Memory B cell (primary cell): Measurements from ENCODE around the gene TRMT112.

ENCODE experiments used
- ATAC-seq: fragments of 150-1000 bp; cut with Tn5 transposase; 2 replicates; pipeline ENCODE4 v1.10.0; 2021; ENCODE audit warnings: low read depth, mild to moderate bottlenecking, moderate library complexity
- DNase-seq, 2 donors: peaks; one replicate each; pipeline ENCODE4 v3.0.0; 2022; ENCODE audit warnings: low spot score in 2 of 2
- H3K27ac Mint-ChIP-seq: one replicate; pipeline ENCODE4 v1.8.0; 2022; ENCODE audit warnings: mild to moderate bottlenecking, moderate library complexity, mixed read lengths
- H3K27me3 Mint-ChIP-seq: one replicate; pipeline ENCODE4 v1.8.0; 2022; ENCODE audit warnings: mixed read lengths
- H3K36me3 Mint-ChIP-seq: one replicate; pipeline ENCODE4 v1.8.0; 2022; ENCODE audit warnings: mild to moderate bottlenecking, mixed read lengths
- H3K4me1 Mint-ChIP-seq: one replicate; pipeline ENCODE4 v1.8.0; 2022; ENCODE audit warnings: mixed read lengths
- H3K4me3 Mint-ChIP-seq: one replicate; pipeline ENCODE4 v1.8.0; 2022; ENCODE audit warnings: mild to moderate bottlenecking, moderate library complexity, mixed read lengths
- H3K9me3 Mint-ChIP-seq: one replicate; pipeline ENCODE4 v1.8.0; 2022; ENCODE audit warnings: mixed read lengths

Gene TRMT112

DNA sequence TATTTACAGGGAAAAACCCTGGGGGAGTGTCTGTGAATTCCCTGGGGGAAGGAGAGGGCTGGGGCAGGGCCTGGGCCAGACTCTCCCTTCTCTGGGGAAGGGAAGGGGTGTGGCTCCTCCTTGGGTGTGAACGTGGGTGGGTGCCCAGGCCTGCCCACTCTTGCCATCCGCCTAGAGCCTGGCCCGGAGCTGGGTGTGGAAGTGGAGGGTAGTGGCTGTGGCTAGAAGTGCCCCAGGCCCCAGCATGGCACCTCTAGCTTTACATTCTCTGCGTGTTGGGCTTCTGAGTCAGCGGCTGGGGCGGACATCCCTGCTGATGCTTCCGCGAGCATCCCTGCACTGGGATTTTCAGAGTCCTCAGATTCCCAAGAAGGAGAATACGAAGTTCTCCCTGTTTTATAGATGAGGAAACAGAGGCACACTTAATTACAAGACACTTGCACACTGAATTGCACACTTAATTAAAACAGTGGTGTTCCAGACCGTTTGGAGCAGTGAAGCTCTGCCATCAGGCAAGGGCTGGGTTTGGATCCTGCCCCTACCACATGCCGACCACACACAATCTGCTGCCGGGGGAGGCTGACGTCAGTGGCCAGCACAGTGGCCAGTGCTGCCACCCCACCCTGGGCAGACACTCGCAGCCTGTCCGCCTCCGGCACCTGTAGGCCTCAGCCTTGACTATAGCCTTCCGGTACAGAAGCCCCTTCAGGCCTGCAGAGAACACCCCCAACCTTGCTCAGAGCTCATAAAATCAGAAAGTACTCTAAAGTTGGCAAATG lies 40.5 kb downstream of the TRMT112 start:
- no peak overlapping the region for H3K4me3 Mint-ChIP-seq
- no peaks in the 10 kb centered on the region for H3K27me3 Mint-ChIP-seq
- peaks cover 8% of the 10 kb centered on the region for H3K36me3 Mint-ChIP-seq
- H3K9me3 Mint-ChIP-seq, result no peaks in the 10 kb centered on the region
- no peak overlapping the region for H3K27ac Mint-ChIP-seq
- ATAC-seq (no peak), DNase-seq (no peak)
- H3K4me1 Mint-ChIP-seq, result no peaks in the 10 kb centered on the region

DNA sequence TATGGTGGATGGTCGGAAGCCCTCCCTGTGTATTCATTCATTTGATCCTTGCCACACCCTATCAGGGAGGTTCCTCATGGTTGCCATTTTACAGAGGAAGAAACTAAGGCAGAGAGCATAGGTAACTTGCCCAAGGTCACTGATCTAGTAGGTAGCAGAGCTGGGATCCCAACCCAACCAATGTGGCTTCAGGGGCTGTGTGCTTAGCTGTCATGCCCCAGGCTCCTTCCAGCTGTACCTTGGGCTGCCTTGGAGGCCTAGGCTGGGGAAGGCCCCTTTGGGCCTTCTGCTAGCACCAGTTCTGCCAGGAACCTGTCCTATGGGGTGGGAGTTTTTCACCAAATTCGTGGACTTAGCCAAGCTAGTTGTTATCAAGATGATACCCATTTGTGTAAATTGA lies 41.5 kb downstream of the TRMT112 start:
- DNase-seq, result no peak
- peaks cover under 1% of the 10 kb centered on the region for H3K4me1 Mint-ChIP-seq
- no peaks in the 10 kb centered on the region for H3K9me3 Mint-ChIP-seq
- no peaks in the 10 kb centered on the region for H3K27me3 Mint-ChIP-seq
- H3K4me3 Mint-ChIP-seq, result no peak overlapping the region
- no peak overlapping the region for H3K27ac Mint-ChIP-seq
- peaks cover 5% of the 10 kb centered on the region for H3K36me3 Mint-ChIP-seq
- ATAC-seq, result no peak

DNA sequence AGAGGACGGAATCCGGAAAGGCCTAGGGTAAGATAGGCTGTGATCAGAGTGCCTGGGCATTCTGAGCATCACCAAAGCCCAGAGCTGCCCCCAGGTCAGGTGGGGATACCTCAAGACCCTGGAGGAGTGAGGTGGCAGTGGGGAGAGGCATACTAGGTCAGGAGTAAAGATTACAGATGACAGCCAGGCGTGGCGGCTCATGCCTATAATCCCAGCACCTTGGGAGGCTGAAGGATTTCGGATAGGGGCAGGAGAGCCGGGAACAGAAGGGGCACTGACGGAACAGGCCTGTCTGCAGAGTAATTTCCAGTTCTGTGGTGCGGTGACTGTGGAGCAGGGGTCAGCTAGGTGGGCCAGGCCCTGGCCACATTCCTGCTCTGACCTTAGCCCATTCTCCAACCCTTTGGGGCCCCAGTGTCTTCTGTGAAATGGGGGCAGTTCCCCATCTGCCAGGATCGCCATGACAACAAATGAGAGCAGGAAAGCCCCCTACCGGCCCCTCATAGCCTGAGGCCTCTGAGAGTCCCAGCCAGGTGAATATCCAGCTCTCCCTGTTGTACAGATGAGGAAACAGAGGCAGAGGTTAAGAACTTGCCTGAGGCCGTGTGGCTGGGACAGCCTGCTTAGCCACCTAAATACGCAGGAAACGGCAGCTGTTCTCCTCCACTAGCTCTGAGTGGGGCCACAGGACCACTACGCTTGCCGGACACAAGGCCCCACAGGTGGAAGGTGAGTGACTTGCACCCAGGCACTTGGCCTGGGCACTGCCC lies 42.1 kb downstream of the TRMT112 start:
- Mint-ChIP-seq H3K27me3 (no peaks in the 10 kb centered on the region), H3K9me3 (no peaks in the 10 kb centered on the region), H3K36me3 (peaks cover 5% of the 10 kb centered on the region), H3K27ac (no peak overlapping the region), H3K4me1 (peaks cover 4% of the 10 kb centered on the region), H3K4me3 (no peak overlapping the region)
- DNase-seq, result no peak
- no peak for ATAC-seq

DNA sequence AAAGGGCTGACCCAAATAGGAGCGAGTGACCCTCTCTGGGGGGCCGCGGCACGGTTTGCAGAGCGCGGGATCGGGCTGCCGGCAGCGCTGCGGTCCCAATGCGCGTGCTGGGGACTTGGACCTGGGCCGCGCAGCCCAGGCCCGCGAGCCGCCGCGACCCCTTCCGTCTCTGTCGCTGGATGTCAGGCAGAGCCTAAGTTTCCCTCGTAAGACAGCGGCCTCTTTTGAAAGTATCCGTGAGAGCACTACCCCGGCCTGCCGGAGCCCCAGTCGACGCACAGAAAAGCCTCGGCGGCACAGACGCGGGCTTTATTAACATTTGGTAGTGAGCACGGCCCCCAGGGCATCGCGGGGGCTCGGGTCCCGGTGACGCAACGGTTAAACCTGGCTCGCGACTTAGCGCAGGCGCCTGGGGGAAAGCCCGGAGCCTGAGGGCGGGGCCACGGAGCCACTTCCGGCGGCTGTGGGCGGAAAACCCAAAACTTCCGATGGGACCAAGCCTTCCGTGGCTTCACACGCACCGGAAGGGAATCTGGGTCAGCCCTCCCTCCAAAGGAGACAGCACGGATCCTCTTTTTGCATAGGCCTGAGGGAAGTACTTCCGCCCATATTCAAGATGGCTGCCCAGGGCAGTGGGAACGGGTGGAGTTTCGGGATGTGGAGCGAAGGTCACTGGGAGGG lies 47.7 kb downstream of the TRMT112 start:
- Mint-ChIP-seq H3K9me3 (no peaks in the 10 kb centered on the region), H3K4me1 (peaks cover 13% of the 10 kb centered on the region), H3K27ac (peak overlapping the region; percentile 95), H3K36me3 (no peaks in the 10 kb centered on the region), H3K4me3 (peak overlapping the region; percentile 97), H3K27me3 (no peaks in the 10 kb centered on the region)
- DNase-seq (peak; percentile 88 to 91), ATAC-seq (peak; percentile 70)

DNA sequence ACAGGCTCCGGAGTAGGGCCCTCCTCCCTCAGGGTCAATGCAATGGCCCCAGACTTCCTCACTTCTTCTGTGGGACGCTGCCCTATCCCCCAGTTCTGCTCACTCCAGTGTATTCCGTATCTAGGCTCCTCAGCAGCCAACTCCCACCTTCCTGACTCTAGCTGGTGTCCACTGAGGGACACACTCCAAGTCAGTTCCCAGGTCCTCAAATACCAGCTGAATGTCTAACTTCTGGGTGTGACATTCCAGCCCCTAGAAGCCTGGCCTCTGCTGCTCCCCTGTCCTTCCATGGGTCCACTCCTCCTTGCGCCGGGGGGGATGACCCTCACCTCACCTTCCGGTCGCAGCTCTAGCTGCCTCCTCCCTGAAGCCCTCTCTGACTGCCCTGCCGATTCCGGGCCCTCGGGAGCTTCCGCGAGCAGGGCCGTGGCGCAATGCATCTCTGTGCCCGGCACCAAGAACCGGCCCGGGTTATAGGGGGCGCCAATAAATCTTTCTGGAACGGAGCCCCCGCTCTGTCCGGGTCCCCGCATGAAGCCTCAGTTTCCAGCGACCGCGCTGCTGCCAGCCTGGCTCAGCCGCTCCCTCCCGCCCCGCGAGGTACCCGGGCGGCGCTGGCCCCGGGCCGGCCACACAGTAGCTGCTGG lies 48.3 kb downstream of the TRMT112 start:
- DNase-seq, result no peak
- Mint-ChIP-seq H3K9me3 (no peaks in the 10 kb centered on the region), H3K27me3 (no peaks in the 10 kb centered on the region), H3K36me3 (no peaks in the 10 kb centered on the region), H3K4me3 (peak overlapping the region; percentile 97), H3K4me1 (peaks cover 13% of the 10 kb centered on the region), H3K27ac (peak overlapping the region; percentile 95)
- ATAC-seq, result no peak

DNA sequence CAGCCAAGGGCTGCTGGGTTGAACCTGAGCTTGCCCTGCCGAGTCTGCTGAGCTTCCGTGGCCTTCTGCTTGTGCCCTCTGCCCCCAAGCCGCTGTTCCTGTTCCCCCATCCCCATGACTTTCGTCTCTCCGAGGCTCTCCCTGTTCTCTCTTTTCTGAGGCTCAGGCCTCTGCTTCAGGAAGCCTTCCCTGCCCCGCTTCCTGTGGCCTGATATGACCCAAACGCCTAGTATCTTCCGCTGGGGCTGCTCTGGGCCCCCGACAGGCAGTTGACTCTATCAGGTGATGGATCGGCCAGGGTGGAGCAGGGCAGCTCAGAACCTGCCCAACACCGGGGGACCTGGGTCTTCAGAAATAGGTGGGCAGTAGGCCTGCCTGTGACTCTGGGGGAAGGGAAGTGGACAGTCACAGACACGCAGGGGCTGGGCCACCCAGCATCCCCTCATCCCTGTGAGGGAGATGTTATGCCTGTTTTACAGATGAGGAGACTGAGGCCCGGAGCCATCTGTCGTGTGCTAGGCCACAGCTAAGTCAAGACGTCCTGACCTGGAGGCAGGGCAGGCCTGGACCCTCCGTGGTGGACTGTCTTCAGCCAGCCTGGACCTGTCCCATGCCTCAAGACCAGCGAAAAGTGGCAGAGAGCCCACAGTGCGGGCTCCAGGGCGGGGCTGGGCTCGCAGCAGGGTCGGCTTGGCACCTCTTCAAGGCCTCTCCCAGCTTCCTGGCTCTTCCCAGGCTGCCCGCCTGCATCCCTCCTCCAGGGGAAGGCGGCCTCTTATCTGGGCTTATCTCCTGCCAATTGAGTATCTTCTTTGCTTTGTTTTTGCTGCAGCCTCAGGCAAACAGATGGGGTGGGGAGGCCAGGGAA lies 49.1 kb downstream of the TRMT112 start:
- H3K27me3 Mint-ChIP-seq, result no peaks in the 10 kb centered on the region
- DNase-seq (no peak), ATAC-seq (no peak)
- peaks cover 13% of the 10 kb centered on the region for H3K4me1 Mint-ChIP-seq
- no peaks in the 10 kb centered on the region for H3K36me3 Mint-ChIP-seq
- H3K27ac Mint-ChIP-seq, result peak overlapping the region; percentile 95
- no peaks in the 10 kb centered on the region for H3K9me3 Mint-ChIP-seq
- peak overlapping the region; percentile 97 for H3K4me3 Mint-ChIP-seq

DNA sequence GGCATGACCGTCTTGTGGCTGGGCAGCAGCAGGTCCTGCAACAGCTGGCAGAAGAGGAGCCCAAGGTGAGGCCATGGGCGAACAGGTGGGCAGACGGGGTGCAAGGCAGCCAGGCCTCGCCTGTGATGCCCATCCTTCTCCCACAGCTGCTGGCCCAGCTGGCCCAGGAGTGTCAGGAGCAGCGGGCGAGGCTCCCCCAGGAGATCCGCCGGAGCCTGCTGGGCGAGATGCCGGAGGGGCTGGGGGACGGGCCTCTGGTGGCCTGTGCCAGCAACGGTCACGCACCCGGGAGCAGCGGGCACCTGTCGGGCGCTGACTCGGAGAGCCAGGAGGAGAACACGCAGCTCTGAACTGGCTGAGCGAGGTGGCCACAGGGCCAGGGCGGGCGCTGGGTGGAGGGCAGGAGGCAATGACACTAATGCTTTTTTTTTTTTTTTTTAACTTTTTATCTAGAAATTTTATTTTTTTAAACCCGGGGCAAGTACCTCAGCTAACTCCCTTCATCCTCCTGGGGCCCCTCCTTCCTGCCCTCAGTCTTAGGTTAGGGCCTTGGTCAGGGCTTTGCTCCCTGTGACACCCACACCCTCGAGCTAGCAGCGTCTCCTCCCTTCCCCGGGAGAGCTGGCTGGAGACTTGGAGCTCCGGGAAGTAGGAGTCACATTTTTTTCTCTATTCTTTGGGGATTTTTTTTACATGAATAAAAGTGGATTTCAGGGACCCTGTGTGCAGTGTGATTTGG lies 50.0 kb downstream of the TRMT112 start:
- no peak overlapping the region for H3K27ac Mint-ChIP-seq
- H3K27me3 Mint-ChIP-seq, result no peaks in the 10 kb centered on the region
- H3K36me3 Mint-ChIP-seq, result peaks cover 2% of the 10 kb centered on the region
- DNase-seq (no peak), ATAC-seq (no peak)
- H3K4me1 Mint-ChIP-seq, result peaks cover 13% of the 10 kb centered on the region
- H3K4me3 Mint-ChIP-seq, result peak overlapping the region; percentile 46
- no peaks in the 10 kb centered on the region for H3K9me3 Mint-ChIP-seq
